ENCODE data around the gene NRIP1. TPM values are rescaled to one million over a fixed set of nuclear protein-coding genes. Genes with fewer than 3 reads are reported as not detected.

Gene NRIP1
- total and polyA plus RNA-seq, 2 donors (not counting 1 experiment from before 2014, with no cell fraction given), result 3.3 to 32.1 TPM

DNA sequence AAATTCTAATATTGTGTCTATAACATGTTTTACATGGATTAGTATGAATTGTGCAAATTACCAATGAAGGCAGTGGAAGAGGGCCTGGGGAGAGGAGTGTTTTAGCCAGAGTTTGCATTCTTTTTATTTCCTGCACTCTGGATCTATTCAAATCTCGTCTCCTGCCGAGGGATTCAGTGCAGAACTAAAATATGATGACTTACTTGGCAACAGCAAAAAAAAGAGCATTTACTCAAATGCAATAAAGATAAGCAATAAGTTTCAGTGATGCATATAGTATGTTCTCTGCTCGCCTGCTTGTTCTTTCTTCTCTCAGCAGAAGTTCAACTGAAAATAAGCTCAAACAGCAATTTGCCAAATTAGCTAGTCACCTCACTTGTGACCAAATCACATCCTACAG is 33.4 kb upstream of the NRIP1 start:
- no peak overlapping the region for H3K4me3 Mint-ChIP-seq

DNA sequence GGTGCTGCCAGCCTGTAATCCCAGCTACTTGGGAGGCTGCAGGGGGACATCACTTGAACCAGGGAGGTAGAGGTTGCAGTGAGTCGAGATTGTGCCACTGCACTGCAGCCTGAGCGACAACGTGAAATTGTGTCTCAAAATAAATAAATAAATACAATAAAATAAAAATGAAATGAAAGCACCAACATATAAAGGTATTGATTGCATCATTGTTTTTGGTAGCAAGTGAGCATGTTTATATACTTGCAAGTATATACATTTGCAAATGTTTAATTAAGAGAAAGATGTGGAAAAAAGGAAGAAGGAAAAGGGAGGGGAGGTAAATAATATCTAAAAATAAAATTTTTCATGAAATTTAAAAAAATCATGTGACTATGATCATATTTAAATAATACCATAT is 32.8 kb upstream of the NRIP1 start:
- H3K27ac Mint-ChIP-seq, result no peak overlapping the region
- no CpG with 5 or more reads among the region's 3 CpGs for WGBS (ENCODE audit: insufficient coverage)

More for the DNA sequence above, 33.4 kb upstream of the NRIP1 start:
- Histone ChIP-seq H3K4me1 (ENCODE audit: control insufficient read depth in 2 of 2, insufficient read depth in 2 of 2, low read length in 2 of 2) (no peaks in the 10 kb centered on the region), H3K79me2 (ENCODE audit: control insufficient read depth, insufficient read depth, low read length) (no peaks in the 10 kb centered on the region), H4K20me1 (ENCODE audit: control insufficient read depth, insufficient read depth, low read length, poor library complexity, severe bottlenecking) (no peaks in the 10 kb centered on the region), H3K9me3 (ENCODE audit: control extremely low read depth in 1 of 3, control insufficient read depth in 2 of 3, insufficient read depth in 1 of 3, low read length in 2 of 3) (no peaks in the 10 kb centered on the region), H3K4me3 (ENCODE audit: control extremely low read depth in 1 of 5, extremely low read depth in 1 of 5, insufficient read depth in 1 of 5, low read depth in 2 of 5, low read length in 4 of 5) (no peak overlapping the region), H3K4me2 (replicated peaks; ENCODE audit: low read depth, low read length, poor library complexity, severe bottlenecking) (no peak overlapping the region), H2AFZ (ENCODE audit: insufficient read depth, low read depth, low read length, poor library complexity, severe bottlenecking) (no peak overlapping the region), H3K27me3 (replicated peaks in 1 of 4; ENCODE audit: control extremely low read depth in 1 of 4, control insufficient read depth in 3 of 4, insufficient read depth in 4 of 4, low read length in 3 of 4) (no peaks in the 10 kb centered on the region), H3K27ac (ENCODE audit: low read length in 2 of 2) (no peak overlapping the region), H3K36me3 (replicated peaks in 1 of 2; ENCODE audit: control extremely low read depth in 1 of 2, control insufficient read depth in 1 of 2, extremely low read depth in 1 of 2, insufficient read depth in 2 of 2, low read length in 1 of 2) (no peaks in the 10 kb centered on the region), H3K9ac (ENCODE audit: low read length) (no peak overlapping the region)
- H3K4me1 Mint-ChIP-seq, result no peaks in the 10 kb centered on the region
- no peaks in the 10 kb centered on the region for H3K27me3 Mint-ChIP-seq
- H3K27ac Mint-ChIP-seq, result no peak overlapping the region
- DNase-seq (no peak), ATAC-seq (ENCODE audit: low read depth) (no peak)
- TF ChIP-seq EZH2 (IDR thresholded peaks at IDR 0.05; ENCODE audit: borderline replicate concordance, insufficient read depth, low read depth, low read length, poor library complexity, severe bottlenecking), result no peak
- TF ChIP-seq, protein P1, sequence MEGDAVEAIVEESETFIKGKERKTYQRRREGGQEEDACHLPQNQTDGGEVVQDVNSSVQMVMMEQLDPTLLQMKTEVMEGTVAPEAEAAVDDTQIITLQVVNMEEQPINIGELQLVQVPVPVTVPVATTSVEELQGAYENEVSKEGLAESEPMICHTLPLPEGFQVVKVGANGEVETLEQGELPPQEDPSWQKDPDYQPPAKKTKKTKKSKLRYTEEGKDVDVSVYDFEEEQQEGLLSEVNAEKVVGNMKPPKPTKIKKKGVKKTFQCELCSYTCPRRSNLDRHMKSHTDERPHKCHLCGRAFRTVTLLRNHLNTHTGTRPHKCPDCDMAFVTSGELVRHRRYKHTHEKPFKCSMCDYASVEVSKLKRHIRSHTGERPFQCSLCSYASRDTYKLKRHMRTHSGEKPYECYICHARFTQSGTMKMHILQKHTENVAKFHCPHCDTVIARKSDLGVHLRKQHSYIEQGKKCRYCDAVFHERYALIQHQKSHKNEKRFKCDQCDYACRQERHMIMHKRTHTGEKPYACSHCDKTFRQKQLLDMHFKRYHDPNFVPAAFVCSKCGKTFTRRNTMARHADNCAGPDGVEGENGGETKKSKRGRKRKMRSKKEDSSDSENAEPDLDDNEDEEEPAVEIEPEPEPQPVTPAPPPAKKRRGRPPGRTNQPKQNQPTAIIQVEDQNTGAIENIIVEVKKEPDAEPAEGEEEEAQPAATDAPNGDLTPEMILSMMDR (IDR thresholded peaks at IDR 0.05), result no peak
- CTCF ChIA-PET, result no interaction called here
- POLR2A ChIA-PET, result no interaction called here
- no peaks in the 10 kb centered on the region for H3K9me3 Mint-ChIP-seq (ENCODE audit: insufficient read depth)
- no CpG with 5 or more reads among the region's 3 CpGs for WGBS (ENCODE audit: insufficient coverage)
- intact Hi-C loops (cut with micrococcal nuclease), result no loop called here

More for the DNA sequence above, 32.8 kb upstream of the NRIP1 start:
- ChIA-PET POLR2A (no interaction called here), CTCF (no interaction called here)
- no peak overlapping the region for H2AFZ ChIP-seq (ENCODE audit: insufficient read depth, low read depth, low read length, poor library complexity, severe bottlenecking)
- H3K27me3 ChIP-seq (replicated peaks in 1 of 4; ENCODE audit: control extremely low read depth in 1 of 4, control insufficient read depth in 3 of 4, insufficient read depth in 4 of 4, low read length in 3 of 4), result no peaks in the 10 kb centered on the region
- H3K4me3 ChIP-seq (ENCODE audit: control extremely low read depth in 1 of 5, extremely low read depth in 1 of 5, insufficient read depth in 1 of 5, low read depth in 2 of 5, low read length in 4 of 5), result no peak overlapping the region
- no peaks in the 10 kb centered on the region for H3K9me3 ChIP-seq (ENCODE audit: control extremely low read depth in 1 of 3, control insufficient read depth in 2 of 3, insufficient read depth in 1 of 3, low read length in 2 of 3)
- H3K9ac ChIP-seq (ENCODE audit: low read length), result no peak overlapping the region
- DNase-seq (no peak), ATAC-seq (ENCODE audit: low read depth) (no peak)
- H3K79me2 ChIP-seq (ENCODE audit: control insufficient read depth, insufficient read depth, low read length), result no peaks in the 10 kb centered on the region
- TF ChIP-seq, protein P1 (IDR thresholded peaks at IDR 0.05), result no peak
- TF ChIP-seq EZH2 (IDR thresholded peaks at IDR 0.05; ENCODE audit: borderline replicate concordance, insufficient read depth, low read depth, low read length, poor library complexity, severe bottlenecking), result no peak
- no peak overlapping the region for H3K4me3 Mint-ChIP-seq
- H3K9me3 Mint-ChIP-seq (ENCODE audit: insufficient read depth), result no peaks in the 10 kb centered on the region
- H3K27ac ChIP-seq (ENCODE audit: low read length in 2 of 2), result no peak overlapping the region
- no peak overlapping the region for H3K4me2 ChIP-seq (replicated peaks; ENCODE audit: low read depth, low read length, poor library complexity, severe bottlenecking)
- H3K36me3 ChIP-seq (replicated peaks in 1 of 2; ENCODE audit: control extremely low read depth in 1 of 2, control insufficient read depth in 1 of 2, extremely low read depth in 1 of 2, insufficient read depth in 2 of 2, low read length in 1 of 2), result no peaks in the 10 kb centered on the region
- H4K20me1 ChIP-seq (ENCODE audit: control insufficient read depth, insufficient read depth, low read length, poor library complexity, severe bottlenecking), result no peaks in the 10 kb centered on the region
- H3K4me1 ChIP-seq (ENCODE audit: control insufficient read depth in 2 of 2, insufficient read depth in 2 of 2, low read length in 2 of 2), result no peaks in the 10 kb centered on the region
- no peaks in the 10 kb centered on the region for H3K4me1 Mint-ChIP-seq
- no peaks in the 10 kb centered on the region for H3K27me3 Mint-ChIP-seq
- intact Hi-C loops (cut with micrococcal nuclease), result no loop called here

All from B cell (primary cell).